Testis (tissue), 2 donors: Measurements from ENCODE around the gene ALPK3.

Experiments
- CTCF ChIP-seq, 3 experiments: fragments of 450-650 bp in 2 of 3; fragments of 200-600 bp in 1 of 3; sonication (generic) in 1 of 3; IDR thresholded peaks; one replicate each; pipeline ENCODE4 v1.5.1; 2016 to 2019; ENCODE audit warnings: antibody characterized with exemption in 3 of 3, mild to moderate bottlenecking in 2 of 3, moderate library complexity in 1 of 3
- POLR2A ChIP-seq: fragments of 450-650 bp; IDR thresholded peaks from one replicate; pipeline ENCODE4 v1.6.1; 2017; ENCODE audit warnings: antibody characterized with exemption, mild to moderate bottlenecking, moderate library complexity

- no peak for TF ChIP-seq CTCF (IDR thresholded peaks at IDR 0.05)
- no peak for TF ChIP-seq POLR2A
Observed at GRCh38 chr15:84872009-84872910, 55.1 kb downstream of the ALPK3 start.
